ENCODE measurements around the gene PDZRN4.

The PDZRN4 gene
- long read RNA-seq, result 0 reads

GRCh38 chr12:41188058-41188840 lies at the start of gene PDZRN4:
Gene PDZRN4 (plus strand): TSS chr12:41188320.
- Histone ChIP-seq H3K27me3 (ENCODE audit: insufficient read depth, poor library complexity, severe bottlenecking) (peaks cover 41% of the 10 kb centered on the region), H3K4me3 (replicated peaks; ENCODE audit: insufficient read depth, low read length) (no peak within 1 kb of the TSS), H3K27ac (replicated peaks) (no peak within 1 kb of the TSS)
- no peak for DNase-seq (ENCODE audit: low read depth in 1 of 2, low spot score in 1 of 2)
- TF ChIP-seq REST (IDR thresholded peaks at IDR 0.05; ENCODE audit: insufficient replicate concordance, low read depth) (no peak), SPI1 (IDR thresholded peaks at IDR 0.05; ENCODE audit: borderline replicate concordance, low read depth) (no peak), CTCF (IDR thresholded peaks at IDR 0.05; ENCODE audit: insufficient read depth, low read length) (no peak)

GRCh38 chr12:41140117-41140516 lies 48.0 kb upstream of the PDZRN4 start:
- TF ChIP-seq REST (IDR thresholded peaks at IDR 0.05; ENCODE audit: insufficient replicate concordance, low read depth) (no peak), SPI1 (IDR thresholded peaks at IDR 0.05; ENCODE audit: borderline replicate concordance, low read depth) (no peak), POLR2AphosphoS5 (IDR thresholded peaks at IDR 0.05; ENCODE audit: low read depth) (no peak), CTCF (IDR thresholded peaks at IDR 0.05; ENCODE audit: insufficient read depth, low read length) (no peak), GABPA (IDR thresholded peaks at IDR 0.05; ENCODE audit: low read depth) (no peak)
- Histone ChIP-seq H3K4me3 (replicated peaks; ENCODE audit: insufficient read depth, low read length) (no peak overlapping the region), H3K27me3 (ENCODE audit: insufficient read depth, poor library complexity, severe bottlenecking) (no peaks in the 10 kb centered on the region), H3K27ac (replicated peaks) (no peak overlapping the region)
- DNase-seq (ENCODE audit: low read depth in 1 of 2, low spot score in 1 of 2), result no peak

- TF ChIP-seq GABPA (IDR thresholded peaks at IDR 0.05; ENCODE audit: low read depth), result no peak
- TF ChIP-seq SPI1 (IDR thresholded peaks at IDR 0.05; ENCODE audit: borderline replicate concordance, low read depth), result no peak
- TF ChIP-seq CTCF (IDR thresholded peaks at IDR 0.05; ENCODE audit: insufficient read depth, low read length), result no peak
- no peak for TF ChIP-seq POLR2AphosphoS5 (IDR thresholded peaks at IDR 0.05; ENCODE audit: low read depth)
- no peak for TF ChIP-seq REST (IDR thresholded peaks at IDR 0.05; ENCODE audit: insufficient replicate concordance, low read depth)
- Histone ChIP-seq H3K4me3 (replicated peaks; ENCODE audit: insufficient read depth, low read length) (no peak overlapping the region), H3K27me3 (ENCODE audit: insufficient read depth, poor library complexity, severe bottlenecking) (no peaks in the 10 kb centered on the region), H3K27ac (replicated peaks) (no peak overlapping the region)
- DNase-seq (ENCODE audit: low read depth in 1 of 2, low spot score in 1 of 2), result no peak
Observed at GRCh38 chr12:41141104-41141503, 47.0 kb upstream of the PDZRN4 start.
